ENCODE results near the gene PDIA4. TPM values are rescaled to one million over a fixed set of nuclear protein-coding genes. Genes with fewer than 3 reads are reported as not detected.
A peak's percentile ranks its signal among the peaks of the same experiment; 100 is the strongest.

Gene PDIA4
- total and polyA plus RNA-seq, 7 donors: 9.8 to 29.2 (median 14.5) TPM

DNA sequence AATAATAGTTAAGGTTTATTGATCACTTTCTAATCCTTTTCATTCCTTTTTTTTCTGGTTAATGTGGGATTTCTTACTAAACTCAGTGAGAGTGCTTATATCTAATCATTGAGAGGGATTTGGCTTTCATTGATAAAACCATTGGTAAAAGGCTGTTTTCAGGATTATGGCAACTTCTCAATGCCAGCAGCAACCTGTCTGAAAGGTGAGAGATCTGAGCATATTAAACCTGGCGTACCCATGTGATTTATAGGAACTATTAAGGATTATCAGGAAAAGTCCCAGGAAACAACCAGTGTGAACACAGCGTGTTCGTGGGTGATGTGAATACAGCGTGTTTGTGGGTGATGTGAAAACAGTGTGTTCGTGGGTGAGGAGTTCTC is 65.9 kb downstream of the PDIA4 start:
- ATAC-seq (no peak), DNase-seq (no peak)
- TF ChIP-seq, protein P1, sequence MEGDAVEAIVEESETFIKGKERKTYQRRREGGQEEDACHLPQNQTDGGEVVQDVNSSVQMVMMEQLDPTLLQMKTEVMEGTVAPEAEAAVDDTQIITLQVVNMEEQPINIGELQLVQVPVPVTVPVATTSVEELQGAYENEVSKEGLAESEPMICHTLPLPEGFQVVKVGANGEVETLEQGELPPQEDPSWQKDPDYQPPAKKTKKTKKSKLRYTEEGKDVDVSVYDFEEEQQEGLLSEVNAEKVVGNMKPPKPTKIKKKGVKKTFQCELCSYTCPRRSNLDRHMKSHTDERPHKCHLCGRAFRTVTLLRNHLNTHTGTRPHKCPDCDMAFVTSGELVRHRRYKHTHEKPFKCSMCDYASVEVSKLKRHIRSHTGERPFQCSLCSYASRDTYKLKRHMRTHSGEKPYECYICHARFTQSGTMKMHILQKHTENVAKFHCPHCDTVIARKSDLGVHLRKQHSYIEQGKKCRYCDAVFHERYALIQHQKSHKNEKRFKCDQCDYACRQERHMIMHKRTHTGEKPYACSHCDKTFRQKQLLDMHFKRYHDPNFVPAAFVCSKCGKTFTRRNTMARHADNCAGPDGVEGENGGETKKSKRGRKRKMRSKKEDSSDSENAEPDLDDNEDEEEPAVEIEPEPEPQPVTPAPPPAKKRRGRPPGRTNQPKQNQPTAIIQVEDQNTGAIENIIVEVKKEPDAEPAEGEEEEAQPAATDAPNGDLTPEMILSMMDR (IDR thresholded peaks at IDR 0.05): no peak
- WGBS, 3 donors: 10 to 14% (median 14%) methylated on average over 5 of the region's 5 CpGs
- Histone ChIP-seq H3K4me1 (peaks cover 4% of the 10 kb centered on the region), H3K36me3 (ENCODE audit: insufficient read depth in 1 of 2, low read depth in 1 of 2) (no peaks in the 10 kb centered on the region), H3K27me3 (ENCODE audit: insufficient read depth in 3 of 3, low read length in 2 of 3) (no peaks in the 10 kb centered on the region), H3K4me3 (peak overlapping the region; percentile 68), H3K27ac (peak overlapping the region; percentile 75), H3K9me3 (no peaks in the 10 kb centered on the region)
- intact Hi-C loops (cut with DNase I): loop anchor here (5.0 to 10.0 kb wide), 4 partner anchors 80 to 460 kb away; partner anchors contain the start of genes CUL1 (in 1 of the 2) and EZH2 (in 1 of the 2)

DNA sequence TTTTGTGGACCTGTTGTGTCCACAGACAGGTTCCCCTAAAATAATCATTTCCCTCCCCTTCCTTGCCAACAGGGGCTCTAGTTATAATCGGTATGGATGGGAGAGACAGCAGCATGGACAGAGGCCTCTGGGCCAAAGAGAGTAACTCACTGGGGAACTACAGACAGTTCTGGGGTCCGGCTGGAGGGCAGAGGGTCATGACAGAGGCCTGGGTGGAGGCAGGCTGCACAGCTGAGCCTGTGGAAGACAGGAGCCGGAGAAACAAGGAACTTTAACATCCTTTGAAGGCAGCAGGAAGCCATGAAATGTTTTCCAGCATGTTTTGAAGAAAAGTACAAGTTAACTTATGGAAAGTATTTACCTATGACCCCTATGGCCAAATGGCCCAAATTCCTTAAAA is 68.6 kb downstream of the PDIA4 start:
- Histone ChIP-seq H3K4me1 (no peaks in the 10 kb centered on the region), H3K27ac (no peak overlapping the region), H3K36me3 (ENCODE audit: insufficient read depth in 1 of 2, low read depth in 1 of 2) (no peaks in the 10 kb centered on the region), H3K9me3 (no peaks in the 10 kb centered on the region), H3K4me3 (no peak overlapping the region), H3K27me3 (ENCODE audit: insufficient read depth in 3 of 3, low read length in 2 of 3) (no peaks in the 10 kb centered on the region)
- WGBS, 3 donors: 68 to 80% (median 78%) methylated on average over 3 of the region's 3 CpGs
- TF ChIP-seq, protein P1 (IDR thresholded peaks at IDR 0.05): no peak
- ATAC-seq (no peak), DNase-seq (no peak)
- intact Hi-C loops (cut with DNase I): loop anchor here (5.0 to 10.0 kb wide), 5 partner anchors 77 to 457 kb away; partner anchors contain the start of genes CUL1 (in 1 of the 2) and EZH2 (in 1 of the 2)

DNA sequence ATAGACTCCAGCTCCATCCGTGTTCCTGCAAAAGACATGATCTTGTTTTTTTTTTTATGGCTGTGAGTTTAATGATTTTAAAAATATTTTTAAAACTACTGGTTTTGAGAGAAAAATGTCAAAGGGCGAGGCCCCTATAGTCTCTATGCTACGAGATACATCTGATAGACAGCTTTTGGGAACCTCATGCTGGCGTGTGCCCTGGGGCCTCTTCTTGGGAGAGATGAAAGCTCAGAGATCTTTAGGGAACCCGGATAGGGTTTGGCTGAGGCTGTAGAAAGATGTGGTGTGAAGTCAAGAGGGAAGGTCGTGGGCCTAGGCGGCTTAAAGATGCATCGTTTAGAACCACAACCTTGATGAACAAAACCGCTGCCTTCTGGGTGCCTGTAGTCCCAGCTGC is 70.2 kb downstream of the PDIA4 start:
- no peaks in the 10 kb centered on the region for H3K9me3 ChIP-seq
- no peaks in the 10 kb centered on the region for H3K27me3 ChIP-seq (ENCODE audit: insufficient read depth in 3 of 3, low read length in 2 of 3)
- intact Hi-C loops (cut with DNase I): loop anchor here in 1 of 2 donors (5.0 kb wide), 1 partner anchor 381 kb away; no protein-coding TSS in a partner anchor
- H3K27ac ChIP-seq: no peak overlapping the region
- WGBS, 3 donors: 79 to 84% (median 82%) methylated on average over 9 of the region's 9 CpGs
- no peaks in the 10 kb centered on the region for H3K4me1 ChIP-seq
- DNase-seq (no peak), ATAC-seq (no peak)
- H3K4me3 ChIP-seq: no peak overlapping the region
- TF ChIP-seq, protein P1 (IDR thresholded peaks at IDR 0.05): no peak
- H3K36me3 ChIP-seq (ENCODE audit: insufficient read depth in 1 of 2, low read depth in 1 of 2): no peaks in the 10 kb centered on the region

DNA sequence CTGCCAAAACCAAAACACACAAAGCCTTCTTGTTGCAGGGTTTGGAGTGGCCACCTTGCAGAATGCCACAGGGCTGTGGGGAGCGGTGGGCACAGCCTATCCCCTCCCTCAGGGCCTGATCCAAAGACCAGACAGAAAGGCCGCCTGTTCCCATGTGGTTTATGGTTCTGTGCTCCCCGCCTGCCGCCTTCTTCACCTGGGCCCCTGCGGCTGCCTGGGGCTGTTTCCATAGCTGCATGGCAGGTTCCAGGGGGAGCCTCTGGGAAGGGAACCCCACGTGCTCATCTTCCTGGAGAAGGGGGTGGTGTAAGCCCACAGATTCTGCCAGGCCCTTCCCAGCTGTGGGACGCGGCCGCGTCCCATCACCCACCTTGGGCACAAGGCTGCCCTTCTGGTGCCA is 73.5 kb downstream of the PDIA4 start:
- TF ChIP-seq, protein P1 (IDR thresholded peaks at IDR 0.05): no peak
- no peak for ATAC-seq
- no peak for DNase-seq
- Histone ChIP-seq H3K36me3 (ENCODE audit: insufficient read depth in 1 of 2, low read depth in 1 of 2) (no peaks in the 10 kb centered on the region), H3K27me3 (ENCODE audit: insufficient read depth in 3 of 3, low read length in 2 of 3) (no peaks in the 10 kb centered on the region), H3K4me1 (no peaks in the 10 kb centered on the region), H3K27ac (no peak overlapping the region), H3K9me3 (no peaks in the 10 kb centered on the region), H3K4me3 (no peak overlapping the region)
- intact Hi-C loops (cut with DNase I): loop anchor here in 1 of 2 donors (5.0 kb wide), 1 partner anchor 377 kb away; no protein-coding TSS in a partner anchor
- WGBS, 3 donors: 86 to 88% (median 88%) methylated on average over 10 of the region's 10 CpGs

DNA sequence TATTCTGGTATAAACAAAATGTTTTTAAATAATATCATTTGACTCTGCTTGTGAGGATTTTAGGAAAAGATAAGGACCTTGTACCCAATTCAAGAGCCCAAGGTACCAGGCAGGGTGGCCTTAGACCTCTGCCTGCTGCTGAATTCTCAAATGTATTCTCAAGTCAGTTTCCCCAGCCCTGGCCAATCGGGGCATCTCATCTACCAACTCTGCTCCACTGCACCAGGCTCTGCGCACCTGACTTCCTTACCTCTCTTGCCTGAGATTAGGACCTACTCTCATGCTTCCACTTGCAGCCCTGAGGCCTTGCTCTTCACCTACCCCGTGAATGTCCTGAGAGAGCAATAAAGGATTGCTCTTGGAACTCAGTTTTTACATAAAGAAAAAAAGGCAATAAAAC is 74.6 kb downstream of the PDIA4 start:
- no peaks in the 10 kb centered on the region for H3K36me3 ChIP-seq (ENCODE audit: insufficient read depth in 1 of 2, low read depth in 1 of 2)
- H3K9me3 ChIP-seq: no peaks in the 10 kb centered on the region
- ATAC-seq (no peak), DNase-seq (no peak)
- TF ChIP-seq, protein P1 (IDR thresholded peaks at IDR 0.05): no peak
- H3K27ac ChIP-seq: no peak overlapping the region
- intact Hi-C loops (cut with DNase I): no loop called here
- no peaks in the 10 kb centered on the region for H3K27me3 ChIP-seq (ENCODE audit: insufficient read depth in 3 of 3, low read length in 2 of 3)
- H3K4me3 ChIP-seq: no peak overlapping the region
- WGBS, 3 donors: 84 to 98% (median 85%) methylated on average over 3 of the region's 3 CpGs
- no peaks in the 10 kb centered on the region for H3K4me1 ChIP-seq
